BJ (cell line): ENCODE measurements around the gene MAMSTR. TPM values are rescaled to one million over a fixed set of nuclear protein-coding genes. Genes with fewer than 3 reads are reported as not detected.
A peak's percentile ranks its signal among the peaks of the same experiment; 100 is the strongest.

Experiments used
- CTCF ChIA-PET: fragments of 350-600 bp; formaldehyde crosslinking; extraction: SDS; loops from one replicate; lab custom pipeline; 2021; ENCODE audit warnings: antibody characterized with exemption, inconsistent platforms; lab: Yijun Ruan, JAX
- POLR2A ChIA-PET: fragments of 300-600 bp; sonication (Branson Sonifier 250); formaldehyde crosslinking; extraction: SDS; loops from one replicate; lab custom pipeline; 2021; ENCODE audit warnings: antibody characterized with exemption; lab: Charles Lee
- DNase-seq: peaks from one replicate; pipeline ENCODE4 v3.0.0-alpha.2; 2011; ENCODE audit warnings: low read depth
- H3K27me3 ChIP-seq: 2 replicates; pipeline ENCODE4 v1.6.0; 2011; ENCODE audit warnings: low read length; ENCODE audit not compliant: control insufficient read depth, insufficient read depth
- H3K36me3 ChIP-seq: 2 replicates; pipeline ENCODE4 v1.5.1; 2011; ENCODE audit warnings: low read length; ENCODE audit not compliant: control insufficient read depth, insufficient read depth
- H3K4me3 ChIP-seq: 2 replicates; pipeline ENCODE4 v1.5.1; 2011; ENCODE audit warnings: low read depth, mild to moderate bottlenecking, control low read depth, low read length
- CTCF ChIP-seq: IDR thresholded peaks from 2 replicates; pipeline ENCODE4 v1.5.1; 2011; ENCODE audit warnings: low read depth, mild to moderate bottlenecking, control low read depth, inconsistent platforms, low read length, moderate library complexity; ENCODE audit not compliant: insufficient read depth
- polyA plus RNA-seq: library from polyadenylated mRNA; depleted of rRNA; stranded (reverse); fragments of >200 nt; gene quantifications from 2 replicates; pipeline ENCODE4 v1.2.3, GENCODE V29; 2011

The MAMSTR gene
- polyA plus RNA-seq, 1 experiment = 1.5 TPM

DNA sequence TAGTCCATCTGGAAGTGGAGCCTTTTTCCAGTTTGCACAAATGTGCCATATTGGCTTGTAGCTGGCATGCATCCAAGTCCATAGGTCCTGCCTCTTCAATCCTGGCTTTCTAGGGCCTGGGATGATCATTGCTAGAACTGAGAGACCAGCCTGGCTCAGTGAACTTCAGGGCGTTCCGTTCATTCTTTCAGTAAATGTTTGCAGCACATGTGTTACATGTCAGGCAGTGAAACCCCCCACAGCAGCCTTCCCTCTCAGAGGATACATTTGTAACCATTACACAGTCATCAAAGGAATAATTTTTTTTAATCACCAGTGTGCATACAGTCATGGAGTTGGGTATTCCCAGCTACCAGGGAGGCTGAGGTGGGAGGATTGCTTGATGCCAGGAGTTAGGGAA is 14.1 kb downstream of the MAMSTR start:
- no peaks in the 10 kb centered on the region; the same call in 1 of the 2 replicates for H3K27me3 ChIP-seq
- no peak overlapping the region for H3K4me3 ChIP-seq
- POLR2A ChIA-PET = no interaction called here
- no peak for TF ChIP-seq CTCF
- CTCF ChIA-PET = no interaction called here
- no peaks in the 10 kb centered on the region; the same call in 1 of the 2 replicates for H3K36me3 ChIP-seq
- no peak for DNase-seq

DNA sequence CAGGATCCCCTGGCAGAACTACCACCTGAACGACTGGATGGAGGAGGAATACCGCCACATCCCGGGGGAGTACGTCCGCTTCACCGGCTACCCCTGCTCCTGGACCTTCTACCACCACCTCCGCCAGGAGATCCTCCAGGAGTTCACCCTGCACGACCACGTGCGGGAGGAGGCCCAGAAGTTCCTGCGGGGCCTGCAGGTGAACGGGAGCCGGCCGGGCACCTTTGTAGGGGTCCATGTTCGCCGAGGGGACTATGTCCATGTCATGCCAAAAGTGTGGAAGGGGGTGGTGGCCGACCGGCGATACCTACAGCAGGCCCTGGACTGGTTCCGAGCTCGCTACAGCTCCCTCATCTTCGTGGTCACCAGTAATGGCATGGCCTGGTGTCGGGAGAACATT is 16.2 kb downstream of the MAMSTR start:
- no peaks in the 10 kb centered on the region; the same call in 1 of the 2 replicates for H3K27me3 ChIP-seq
- CTCF ChIA-PET = no interaction called here
- POLR2A ChIA-PET = no interaction called here
- H3K4me3 ChIP-seq = no peak overlapping the region
- no peak for TF ChIP-seq CTCF
- H3K36me3 ChIP-seq = no peaks in the 10 kb centered on the region; the same call in 1 of the 2 replicates
- no peak for DNase-seq

- no peaks in the 10 kb centered on the region; the same call in 1 of the 2 replicates for H3K27me3 ChIP-seq
- ChIA-PET POLR2A (no interaction called here), CTCF (no interaction called here)
- H3K4me3 ChIP-seq = no peak overlapping the region
- H3K36me3 ChIP-seq = no peaks in the 10 kb centered on the region; the same call in 1 of the 2 replicates
- no peak for TF ChIP-seq CTCF
- DNase-seq = no peak
Measured at GRCh38 chr19:48702701-48703100, 16.8 kb downstream of the MAMSTR start.

GRCh38 chr19:48698046-48698445 is 21.5 kb downstream of the MAMSTR start:
- H3K36me3 ChIP-seq = no peaks in the 10 kb centered on the region
- DNase-seq = peak; percentile 37
- no peak for TF ChIP-seq CTCF
- peaks cover 3% of the 10 kb centered on the region for H3K27me3 ChIP-seq
- no peak overlapping the region for H3K4me3 ChIP-seq
- ChIA-PET CTCF (interaction anchor here (0.9 to 1.6 kb wide), 4 partner anchors 12 to 42 kb away, joined by 3 to 7 read pairs (median 4); no protein-coding TSS in a partner anchor), POLR2A (interaction anchor here (0.7 kb wide), 1 partner anchor 139 kb away, joined by 3 read pairs; no protein-coding TSS in a partner anchor)

DNA sequence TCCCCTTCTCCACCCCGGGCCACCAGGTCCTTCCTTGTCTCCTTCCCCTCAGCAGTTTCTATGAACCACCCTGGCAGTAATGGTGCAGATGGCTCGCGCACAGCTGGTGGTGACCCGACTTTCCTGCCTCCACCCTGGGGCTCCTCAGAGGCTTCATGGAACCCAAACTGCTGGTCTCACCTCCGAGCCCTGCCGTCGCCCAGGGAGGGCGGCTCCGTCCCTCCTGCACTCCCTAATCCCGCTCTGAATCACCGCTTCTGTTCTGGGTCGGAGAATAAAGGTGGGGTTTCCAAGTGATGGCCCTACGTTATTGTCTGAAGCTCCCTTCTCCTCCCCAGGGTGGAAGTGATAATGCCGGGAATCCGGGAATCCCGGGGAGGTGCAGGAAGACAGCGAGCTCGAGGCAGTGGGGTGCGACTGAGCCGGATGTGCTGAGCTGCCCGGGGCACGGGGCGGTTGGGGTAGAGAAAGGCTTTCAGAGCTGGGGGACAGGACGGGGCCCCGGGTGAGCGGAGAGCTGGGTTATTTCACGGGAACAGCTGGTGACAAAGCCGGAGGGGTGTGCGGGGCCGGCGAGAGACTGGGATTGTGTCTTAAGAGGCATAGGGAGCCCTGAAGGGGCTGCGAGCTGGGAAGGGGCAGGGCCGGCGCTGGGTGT is 23.0 kb downstream of the MAMSTR start:
- TF ChIP-seq CTCF = no peak
- CTCF ChIA-PET = interaction anchor here (1.2 to 2.3 kb wide), 3 partner anchors 17 to 91 kb away, joined by 3 to 11 read pairs (median 4); no protein-coding TSS in a partner anchor
- Histone ChIP-seq H3K4me3 (no peak overlapping the region), H3K27me3 (peaks cover 3% of the 10 kb centered on the region), H3K36me3 (no peaks in the 10 kb centered on the region)
- POLR2A ChIA-PET = no interaction called here
- no peak for DNase-seq
